ENCODE measurements around the gene PKNOX2. TPM values are rescaled to one million over a fixed set of nuclear protein-coding genes. Genes with fewer than 3 reads are reported as not detected.
A peak's percentile ranks its signal among the peaks of the same experiment; 100 is the strongest.

The PKNOX2 gene
- total and polyA plus RNA-seq, 4 experiments from 2014 or later = not detected

DNA sequence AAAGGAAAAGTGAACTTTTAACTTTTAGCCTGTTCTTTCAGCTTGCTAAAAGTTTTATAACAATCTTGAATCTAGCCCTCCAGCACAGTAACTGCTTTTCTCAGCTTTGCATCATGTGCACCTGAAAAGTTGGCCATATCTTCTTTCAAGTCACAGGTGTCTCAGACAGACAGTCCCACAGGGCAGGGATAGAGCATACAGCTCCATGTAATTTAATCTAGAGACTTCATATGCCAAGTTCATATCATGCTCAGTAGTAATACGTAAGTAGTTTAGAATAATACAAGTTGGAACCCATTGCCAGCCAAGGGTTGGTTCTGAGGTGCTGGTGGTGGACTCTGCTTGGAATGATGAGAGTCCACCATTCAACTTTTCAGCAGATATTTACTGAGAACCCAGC is 68.6 kb downstream of the PKNOX2 start:
- Mint-ChIP-seq H3K4me1 (no peaks in the 10 kb centered on the region), H3K27ac (no peak overlapping the region), H3K9me3 (peaks cover 0 to 9% (median under 1%) of the 10 kb centered on the region in 8 donors), H3K36me3 (no peaks in the 10 kb centered on the region), H3K4me3 (no peak overlapping the region), H3K27me3 (peaks cover 19% of the 10 kb centered on the region in 2 donors)
- Histone ChIP-seq H3K9me3 (ENCODE audit: control insufficient read depth in 1 of 2, low read length in 2 of 2) (no peaks in the 10 kb centered on the region), H3K4me1 (ENCODE audit: insufficient read depth, low read length) (no peaks in the 10 kb centered on the region), H3K4me3 (ENCODE audit: low read length in 2 of 2) (no peak overlapping the region), H3K27ac (ENCODE audit: low read depth, low read length) (no peak overlapping the region), H3K27me3 (ENCODE audit: insufficient read depth, low read length) (no peaks in the 10 kb centered on the region), H3K36me3 (ENCODE audit: insufficient read depth, low read length) (no peaks in the 10 kb centered on the region)
- POLR2A ChIA-PET (ENCODE audit: partially characterized antibody) = no interaction called here
- intact Hi-C loops (cut with micrococcal nuclease) = no loop called here
- CTCF ChIA-PET (ENCODE audit: partially characterized antibody) = no interaction called here
- DNase-seq = no peak

- no peak for DNase-seq
- Mint-ChIP-seq H3K27me3 (peaks cover 17 to 21% of the 10 kb centered on the region in 2 donors), H3K36me3 (no peaks in the 10 kb centered on the region), H3K9me3 (peaks cover 0 to 9% (median under 1%) of the 10 kb centered on the region in 8 donors), H3K4me1 (no peaks in the 10 kb centered on the region), H3K4me3 (no peak overlapping the region), H3K27ac (no peak overlapping the region)
- Histone ChIP-seq H3K4me1 (ENCODE audit: insufficient read depth, low read length) (no peaks in the 10 kb centered on the region), H3K9me3 (ENCODE audit: control insufficient read depth in 1 of 2, low read length in 2 of 2) (no peaks in the 10 kb centered on the region), H3K27ac (ENCODE audit: low read depth, low read length) (no peak overlapping the region), H3K4me3 (ENCODE audit: low read length in 2 of 2) (no peak overlapping the region), H3K27me3 (ENCODE audit: insufficient read depth, low read length) (no peaks in the 10 kb centered on the region), H3K36me3 (ENCODE audit: insufficient read depth, low read length) (no peaks in the 10 kb centered on the region)
- ChIA-PET CTCF (ENCODE audit: partially characterized antibody) (no interaction called here), POLR2A (ENCODE audit: partially characterized antibody) (no interaction called here)
- intact Hi-C loops (cut with micrococcal nuclease) = no loop called here
Observed at GRCh38 chr11:125233736-125234275, 69.3 kb downstream of the PKNOX2 start.

DNA sequence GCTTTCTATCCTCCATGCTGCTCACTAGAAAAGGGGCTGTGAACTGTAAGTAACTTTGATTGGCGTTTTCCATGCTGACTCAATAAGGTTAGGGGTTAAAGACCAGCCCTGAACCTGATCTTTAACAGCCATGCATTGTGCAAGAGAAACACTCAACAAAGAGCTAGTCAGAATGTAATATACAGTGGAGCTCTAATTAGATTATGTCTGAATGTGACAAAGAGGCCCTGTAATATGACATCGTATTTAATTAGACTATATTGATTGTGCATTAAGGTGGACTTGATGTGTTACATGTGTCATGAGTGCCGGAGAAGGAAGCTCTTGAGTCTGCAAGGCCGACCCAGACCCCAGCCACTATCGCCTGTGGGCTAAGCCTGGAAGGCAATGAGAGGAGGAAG is 70.5 kb downstream of the PKNOX2 start:
- H3K27ac ChIP-seq (ENCODE audit: low read depth, low read length) = no peak overlapping the region
- H3K4me3 ChIP-seq (ENCODE audit: low read length in 2 of 2) = no peak overlapping the region
- ChIA-PET CTCF (ENCODE audit: partially characterized antibody) (no interaction called here), POLR2A (ENCODE audit: partially characterized antibody) (no interaction called here)
- no peak for DNase-seq
- no peaks in the 10 kb centered on the region for H3K36me3 ChIP-seq (ENCODE audit: insufficient read depth, low read length)
- Mint-ChIP-seq H3K9me3 (peaks cover 0 to 9% (median under 1%) of the 10 kb centered on the region in 8 donors), H3K27ac (no peak overlapping the region), H3K36me3 (no peaks in the 10 kb centered on the region), H3K4me1 (no peaks in the 10 kb centered on the region), H3K27me3 (peaks cover 16 to 26% of the 10 kb centered on the region in 2 donors), H3K4me3 (no peak overlapping the region)
- peaks cover 6% of the 10 kb centered on the region for H3K27me3 ChIP-seq (ENCODE audit: insufficient read depth, low read length)
- no peaks in the 10 kb centered on the region for H3K4me1 ChIP-seq (ENCODE audit: insufficient read depth, low read length)
- H3K9me3 ChIP-seq (ENCODE audit: control insufficient read depth in 1 of 2, low read length in 2 of 2) = no peaks in the 10 kb centered on the region
- intact Hi-C loops (cut with micrococcal nuclease) = no loop called here

- H3K36me3 ChIP-seq (ENCODE audit: insufficient read depth, low read length) = no peaks in the 10 kb centered on the region
- no peaks in the 10 kb centered on the region for H3K9me3 ChIP-seq (ENCODE audit: control insufficient read depth in 1 of 2, low read length in 2 of 2)
- peaks cover 8% of the 10 kb centered on the region for H3K27me3 ChIP-seq (ENCODE audit: insufficient read depth, low read length)
- no peaks in the 10 kb centered on the region for H3K4me1 ChIP-seq (ENCODE audit: insufficient read depth, low read length)
- no peaks in the 10 kb centered on the region for H3K36me3 Mint-ChIP-seq
- ChIA-PET CTCF (ENCODE audit: partially characterized antibody) (no interaction called here), POLR2A (ENCODE audit: partially characterized antibody) (no interaction called here)
- H3K27me3 Mint-ChIP-seq = peaks cover 18 to 28% of the 10 kb centered on the region in 2 donors
- H3K4me1 Mint-ChIP-seq = no peaks in the 10 kb centered on the region
- H3K9me3 Mint-ChIP-seq = peaks cover 0 to 9% (median under 1%) of the 10 kb centered on the region in 8 donors
- intact Hi-C loops (cut with micrococcal nuclease) = no loop called here
- peak overlapping the region in 1 of 8 donors; percentile 50 for H3K4me3 Mint-ChIP-seq
- H3K27ac Mint-ChIP-seq = no peak overlapping the region
- no peak overlapping the region for H3K27ac ChIP-seq (ENCODE audit: low read depth, low read length)
- no peak for DNase-seq
- no peak overlapping the region for H3K4me3 ChIP-seq (ENCODE audit: low read length in 2 of 2)
Observed at GRCh38 chr11:125236072-125236825, 71.7 kb downstream of the PKNOX2 start.

- POLR2A ChIA-PET (ENCODE audit: partially characterized antibody) = no interaction called here
- H3K27ac Mint-ChIP-seq = no peak overlapping the region
- DNase-seq = no peak
- H3K4me3 Mint-ChIP-seq = no peak overlapping the region
- H3K9me3 Mint-ChIP-seq = peaks cover 0 to 9% (median under 1%) of the 10 kb centered on the region in 8 donors
- Histone ChIP-seq H3K4me1 (ENCODE audit: insufficient read depth, low read length) (no peaks in the 10 kb centered on the region), H3K9me3 (ENCODE audit: control insufficient read depth in 1 of 2, low read length in 2 of 2) (no peaks in the 10 kb centered on the region), H3K27ac (ENCODE audit: low read depth, low read length) (no peak overlapping the region), H3K36me3 (ENCODE audit: insufficient read depth, low read length) (no peaks in the 10 kb centered on the region), H3K27me3 (ENCODE audit: insufficient read depth, low read length) (peaks cover 8% of the 10 kb centered on the region), H3K4me3 (ENCODE audit: low read length in 2 of 2) (no peak overlapping the region)
- intact Hi-C loops (cut with micrococcal nuclease) = no loop called here
- H3K27me3 Mint-ChIP-seq = peaks cover 7 to 20% of the 10 kb centered on the region in 2 donors
- CTCF ChIA-PET (ENCODE audit: partially characterized antibody) = no interaction called here
- no peaks in the 10 kb centered on the region for H3K36me3 Mint-ChIP-seq
- H3K4me1 Mint-ChIP-seq = no peaks in the 10 kb centered on the region
Observed at GRCh38 chr11:125239585-125240560, 75.3 kb downstream of the PKNOX2 start.

GRCh38 chr11:125241104-125241503 is 76.6 kb downstream of the PKNOX2 start:
- intact Hi-C loops (cut with micrococcal nuclease) = no loop called here
- no peaks in the 10 kb centered on the region for H3K9me3 ChIP-seq (ENCODE audit: control insufficient read depth in 1 of 2, low read length in 2 of 2)
- H3K4me1 ChIP-seq (ENCODE audit: insufficient read depth, low read length) = no peaks in the 10 kb centered on the region
- no peaks in the 10 kb centered on the region for H3K36me3 Mint-ChIP-seq
- POLR2A ChIA-PET (ENCODE audit: partially characterized antibody) = no interaction called here
- H3K27me3 ChIP-seq (ENCODE audit: insufficient read depth, low read length) = peaks cover 8% of the 10 kb centered on the region
- no peak overlapping the region for H3K4me3 Mint-ChIP-seq
- H3K4me1 Mint-ChIP-seq = no peaks in the 10 kb centered on the region
- H3K9me3 Mint-ChIP-seq = peaks cover 0 to 9% (median under 1%) of the 10 kb centered on the region in 8 donors
- no peak overlapping the region for H3K27ac ChIP-seq (ENCODE audit: low read depth, low read length)
- no peaks in the 10 kb centered on the region for H3K36me3 ChIP-seq (ENCODE audit: insufficient read depth, low read length)
- no peak overlapping the region for H3K27ac Mint-ChIP-seq
- CTCF ChIA-PET (ENCODE audit: partially characterized antibody) = no interaction called here
- no peak for DNase-seq
- H3K27me3 Mint-ChIP-seq = peaks cover 5 to 16% of the 10 kb centered on the region in 2 donors
- H3K4me3 ChIP-seq (ENCODE audit: low read length in 2 of 2) = no peak overlapping the region

- H3K36me3 Mint-ChIP-seq = no peaks in the 10 kb centered on the region
- intact Hi-C loops (cut with micrococcal nuclease) = no loop called here
- H3K4me1 Mint-ChIP-seq = no peaks in the 10 kb centered on the region
- peak overlapping the region in 1 of 7 donors; percentile 15 for H3K27ac Mint-ChIP-seq
- Histone ChIP-seq H3K27ac (ENCODE audit: low read depth, low read length) (no peak overlapping the region), H3K36me3 (ENCODE audit: insufficient read depth, low read length) (no peaks in the 10 kb centered on the region), H3K27me3 (ENCODE audit: insufficient read depth, low read length) (peaks cover 8% of the 10 kb centered on the region), H3K9me3 (ENCODE audit: control insufficient read depth in 1 of 2, low read length in 2 of 2) (no peaks in the 10 kb centered on the region), H3K4me1 (ENCODE audit: insufficient read depth, low read length) (no peaks in the 10 kb centered on the region), H3K4me3 (ENCODE audit: low read length in 2 of 2) (no peak overlapping the region)
- no peak overlapping the region for H3K4me3 Mint-ChIP-seq
- H3K9me3 Mint-ChIP-seq = peaks cover 0 to 5% (median 0%) of the 10 kb centered on the region in 8 donors
- H3K27me3 Mint-ChIP-seq = peaks cover 2 to 18% of the 10 kb centered on the region in 2 donors
- DNase-seq = no peak
- POLR2A ChIA-PET (ENCODE audit: partially characterized antibody) = no interaction called here
- CTCF ChIA-PET (ENCODE audit: partially characterized antibody) = no interaction called here
Observed at GRCh38 chr11:125242141-125242775, 77.7 kb downstream of the PKNOX2 start.

Data from CD4-positive, alpha-beta memory T cell (primary cell).